HepG2 (cell line): Measurements from ENCODE around the gene SMOC1. TPM values are rescaled to one million over a fixed set of nuclear protein-coding genes. Genes with fewer than 3 reads are reported as not detected.

Source experiments
- CSRNP1 ChIP-seq: sonication (generic); formaldehyde crosslinking; IDR thresholded peaks from 2 replicates; pipeline ENCODE4 v1.8.1; 2023; ENCODE audit warnings: mild to moderate bottlenecking, missing genetic modification reagents
- CSRNP2 ChIP-seq: sonication (generic); formaldehyde crosslinking; conservative IDR thresholded peaks from 2 replicates; pipeline ENCODE4 v1.8.0; 2022; ENCODE audit warnings: low read depth, missing genetic modification reagents
- FOXA1 ChIP-seq, 2 experiments: fragments of 450-650 bp in 1 of 2; sonication (generic) in 1 of 2; formaldehyde crosslinking in 1 of 2; IDR thresholded peaks; 2 replicates each; pipeline versions ENCODE4 v1.4.0 to v1.6.1; 2016 to 2020; ENCODE audit warnings: missing genetic modification reagents in 1 of 2
- GFI1 ChIP-seq: sonication (generic); formaldehyde crosslinking; IDR thresholded peaks from 2 replicates; pipeline ENCODE4 v1.5.0; 2020; ENCODE audit warnings: missing genetic modification reagents, mild to moderate bottlenecking, borderline replicate concordance
- GPBP1L1 ChIP-seq: sonication (generic); formaldehyde crosslinking; IDR thresholded peaks from 2 replicates; pipeline ENCODE4 v1.5.0; 2020; ENCODE audit warnings: mild to moderate bottlenecking, missing genetic modification reagents
- HNF1B ChIP-seq: sonication (generic); formaldehyde crosslinking; IDR thresholded peaks from 2 replicates; pipeline ENCODE4 v1.5.1; 2020; ENCODE audit warnings: mild to moderate bottlenecking, moderate library complexity, missing genetic modification reagents
- HOMEZ ChIP-seq: IDR thresholded peaks from 2 replicates; pipeline ENCODE4 v1.6.1; 2016; ENCODE audit warnings: low read depth
- MATR3 ChIP-seq: sonication (generic); formaldehyde crosslinking; IDR thresholded peaks from 2 replicates; pipeline ENCODE4 v1.4.0; 2020; ENCODE audit warnings: missing genetic modification reagents
- MNT ChIP-seq: fragments of 450-650 bp; IDR thresholded peaks from 2 replicates; pipeline ENCODE4 v1.6.1; 2016
- NFRKB ChIP-seq: fragments of 450-650 bp; IDR thresholded peaks from 2 replicates; pipeline ENCODE4 v1.6.1; 2017
- PAF1 ChIP-seq: IDR thresholded peaks from 2 replicates; pipeline ENCODE4 v1.6.1; 2016; ENCODE audit warnings: missing genetic modification reagents, missing compliant biosample characterization
- POLR2G ChIP-seq: fragments of 200-400 bp; formaldehyde crosslinking; IDR thresholded peaks from 2 replicates; pipeline ENCODE4 v1.6.1; 2018; ENCODE audit warnings: mild to moderate bottlenecking, low read depth, low read length, moderate library complexity
- RARA ChIP-seq: IDR thresholded peaks from 2 replicates; pipeline ENCODE4 v1.6.1; 2016; ENCODE audit warnings: missing genetic modification reagents, missing compliant biosample characterization
- SOX5 ChIP-seq: IDR thresholded peaks from 2 replicates; pipeline ENCODE4 v1.6.1; 2016; ENCODE audit warnings: borderline replicate concordance
- ZBTB43 ChIP-seq: sonication (generic); formaldehyde crosslinking; conservative IDR thresholded peaks from 2 replicates; pipeline ENCODE4 v1.4.0; 2020; ENCODE audit warnings: missing genetic modification reagents
- ZKSCAN8 ChIP-seq: IDR thresholded peaks from 2 replicates; pipeline ENCODE4 v1.6.1; 2016; ENCODE audit warnings: borderline replicate concordance, missing genetic modification reagents, missing compliant biosample characterization
- ZNF282 ChIP-seq: fragments of 450-650 bp; IDR thresholded peaks from 2 replicates; pipeline ENCODE4 v1.6.1; 2018; ENCODE audit not compliant: partially characterized antibody
- ZNF44 ChIP-seq: sonication (generic); formaldehyde crosslinking; IDR thresholded peaks from 2 replicates; pipeline ENCODE4 v1.5.1; 2020; ENCODE audit warnings: mild to moderate bottlenecking, missing genetic modification reagents
- ZNF792 ChIP-seq: IDR thresholded peaks from 2 replicates; pipeline ENCODE4 v1.6.1; 2016
- polyA plus RNA-seq, 8 experiments: library from polyadenylated mRNA; depleted of rRNA in 3 of 8; stranded (reverse) in 7 of 8; unstranded in 1 of 8; fragments of >200 nt; fragmentation: Illumina TruSeq in 4 of 8; extraction: Trizol in 4 of 8; gene quantifications; 2 replicates each; pipeline versions ENCODE4 v1.2.1 to v1.2.3, GENCODE V29; 2011 to 2016; ENCODE audit warnings: low read depth in 4 of 8, missing spikeins in 1 of 8, mixed read lengths in 1 of 8; ENCODE audit not compliant: insufficient read depth in 1 of 8
- total RNA-seq, 5 experiments: library from RNA; depleted of rRNA; stranded (reverse); fragments of >200 nt; fragmentation: Illumina TruSeq; extraction: Trizol; gene quantifications; 2 replicates each; pipeline ENCODE4 v1.2.3, GENCODE V29; 2016; ENCODE audit warnings: low read depth in 1 of 5

The SMOC1 gene
- total and polyA plus RNA-seq, 2 of the 13 experiments (the other 11 are each of a cell fraction or from before 2014, with no cell fraction given): 17.8 to 35.6 TPM

- TF ChIP-seq ZNF282: no peak
- TF ChIP-seq ZKSCAN8 (CRISPR knock-in tag): peak; percentile 23; the same call in 1 of the 2 replicates
- TF ChIP-seq PAF1: no peak
- TF ChIP-seq NFRKB: no peak
- no peak for TF ChIP-seq ZNF44 (CRISPR knock-in tag)
- TF ChIP-seq RARA (CRISPR knock-in tag): peak; percentile 13; the same call in 1 of the 2 replicates
- TF ChIP-seq ZNF792: no peak
- TF ChIP-seq CSRNP2 (CRISPR knock-in tag): no peak
- no peak for TF ChIP-seq CSRNP1 (CRISPR knock-in tag)
- TF ChIP-seq HOMEZ (CRISPR knock-in tag): no peak
- TF ChIP-seq SOX5 (CRISPR knock-in tag): peak; percentile 90
- TF ChIP-seq HNF1B (CRISPR knock-in tag): no peak
- TF ChIP-seq GFI1 (CRISPR knock-in tag): 0 out of 2 replicates have a peak, but pooled peaks have one; percentile 31
- TF ChIP-seq MATR3: no peak
- peak; percentile 27; the same call in 1 of the 2 replicates for TF ChIP-seq MNT
- TF ChIP-seq ZBTB43: no peak
- no peak for TF ChIP-seq GPBP1L1 (CRISPR knock-in tag)
- peak; percentile 40; the same call in 1 of the 2 replicates for TF ChIP-seq POLR2G
- TF ChIP-seq FOXA1 (IDR thresholded peaks at IDR 0.05): no peak
- TF ChIP-seq FOXA1 (CRISPR knock-in tag; IDR thresholded peaks at IDR 0.05): peak; percentile 70
Measured at GRCh38 chr14:70047598-70048312, 168.5 kb downstream of the SMOC1 start (continued).
